ENCODE results near the gene FOS.

FOS gene

DNA sequence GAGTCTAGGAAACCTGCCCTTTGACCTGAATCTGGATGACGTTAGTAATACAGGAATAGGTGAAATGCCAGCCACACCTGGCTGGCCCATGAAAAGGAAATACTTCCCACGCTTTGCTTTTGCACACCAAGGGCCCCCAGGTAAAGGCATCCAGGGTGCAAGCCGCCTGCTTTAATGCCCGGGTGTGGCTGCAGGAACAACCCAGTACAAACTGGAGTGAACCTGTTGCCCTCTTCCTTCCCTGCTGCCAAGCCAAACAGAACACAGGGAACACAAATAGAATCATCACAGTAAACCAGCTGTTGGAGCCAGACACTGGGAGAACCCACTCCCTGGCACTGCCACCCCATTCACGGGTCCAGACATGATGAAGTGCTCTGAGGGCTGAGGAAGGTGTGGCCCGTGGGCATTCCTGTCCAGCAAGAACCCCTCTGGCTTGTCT, 24.2 kb upstream of the FOS start:
- Histone ChIP-seq H3K36me3 (ENCODE audit: control insufficient read depth in 2 of 2, insufficient read depth in 1 of 2, low read length in 2 of 2) (no peaks in the 10 kb centered on the region), H3K27ac (ENCODE audit: extremely low read depth, low read depth, low read length) (no peak overlapping the region), H3K4me3 (ENCODE audit: low read depth, low read length) (no peak overlapping the region), H3K4me1 (ENCODE audit: control insufficient read depth, insufficient read depth, low read length) (peaks cover 6% of the 10 kb centered on the region; the same call in 1 of the 2 replicates), H3K9me3 (ENCODE audit: control insufficient read depth, insufficient read depth, low read depth, low read length) (no peaks in the 10 kb centered on the region)
- POLR2A ChIA-PET: no interaction called here
- CTCF ChIA-PET: no interaction called here
- TF ChIP-seq SCRT2 (tag by site-specific recombination; IDR thresholded peaks at IDR 0.05) (peak; percentile 63; the same call in 1 of the 2 replicates), ZFHX2 (tag by site-specific recombination; conservative IDR thresholded peaks at IDR 0.05) (peak; percentile 40), ZNF610 (tag by site-specific recombination; IDR thresholded peaks at IDR 0.05; ENCODE audit: borderline replicate concordance) (no peak)

DNA sequence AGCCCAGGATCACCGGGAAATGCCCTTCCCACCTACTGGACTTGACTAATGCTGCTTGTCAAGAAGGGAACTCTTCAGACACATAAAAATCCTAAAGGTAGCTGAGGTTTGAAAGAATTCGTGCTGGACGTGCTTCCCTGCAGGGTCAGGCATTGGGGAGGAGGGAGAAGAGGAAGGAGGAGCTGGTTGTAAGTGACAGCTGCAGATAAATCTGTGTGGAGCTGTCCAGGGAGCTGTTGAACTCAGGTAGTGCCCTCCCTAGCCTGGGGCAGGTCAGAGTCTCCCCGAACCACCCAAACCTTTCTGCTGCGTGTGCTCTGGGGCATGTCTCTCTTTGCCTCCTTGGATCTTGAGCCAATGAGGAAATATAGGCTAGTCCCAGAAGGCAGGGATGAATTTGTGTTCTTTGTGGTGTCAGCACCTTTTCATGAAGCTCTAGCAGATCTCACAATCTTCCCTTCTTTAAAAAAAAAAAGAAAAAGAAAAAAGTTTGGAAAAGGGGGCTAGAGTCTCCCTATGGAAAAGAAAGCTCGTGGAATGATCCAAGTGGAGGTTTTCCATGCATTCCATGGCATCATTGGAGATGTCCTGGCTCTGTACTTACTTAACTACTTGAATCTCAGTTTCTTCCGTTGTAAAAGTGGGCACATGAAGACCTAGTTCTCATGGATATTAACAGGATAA, 23.6 kb upstream of the FOS start:
- ChIA-PET POLR2A (no interaction called here), CTCF (no interaction called here)
- no peaks in the 10 kb centered on the region for H3K9me3 ChIP-seq (ENCODE audit: control insufficient read depth, insufficient read depth, low read depth, low read length)
- peaks cover 9% of the 10 kb centered on the region for H3K4me1 ChIP-seq (ENCODE audit: control insufficient read depth, insufficient read depth, low read length)
- no peak for TF ChIP-seq ZNF561 (tag by site-specific recombination; IDR thresholded peaks at IDR 0.05; ENCODE audit: borderline replicate concordance)
- TF ChIP-seq ZNF341 (tag by site-specific recombination; IDR thresholded peaks at IDR 0.05; ENCODE audit: low read depth): peak; percentile 66
- TF ChIP-seq ZNF335 (tag by site-specific recombination; conservative IDR thresholded peaks at IDR 0.05): no peak
- TF ChIP-seq, protein P1, sequence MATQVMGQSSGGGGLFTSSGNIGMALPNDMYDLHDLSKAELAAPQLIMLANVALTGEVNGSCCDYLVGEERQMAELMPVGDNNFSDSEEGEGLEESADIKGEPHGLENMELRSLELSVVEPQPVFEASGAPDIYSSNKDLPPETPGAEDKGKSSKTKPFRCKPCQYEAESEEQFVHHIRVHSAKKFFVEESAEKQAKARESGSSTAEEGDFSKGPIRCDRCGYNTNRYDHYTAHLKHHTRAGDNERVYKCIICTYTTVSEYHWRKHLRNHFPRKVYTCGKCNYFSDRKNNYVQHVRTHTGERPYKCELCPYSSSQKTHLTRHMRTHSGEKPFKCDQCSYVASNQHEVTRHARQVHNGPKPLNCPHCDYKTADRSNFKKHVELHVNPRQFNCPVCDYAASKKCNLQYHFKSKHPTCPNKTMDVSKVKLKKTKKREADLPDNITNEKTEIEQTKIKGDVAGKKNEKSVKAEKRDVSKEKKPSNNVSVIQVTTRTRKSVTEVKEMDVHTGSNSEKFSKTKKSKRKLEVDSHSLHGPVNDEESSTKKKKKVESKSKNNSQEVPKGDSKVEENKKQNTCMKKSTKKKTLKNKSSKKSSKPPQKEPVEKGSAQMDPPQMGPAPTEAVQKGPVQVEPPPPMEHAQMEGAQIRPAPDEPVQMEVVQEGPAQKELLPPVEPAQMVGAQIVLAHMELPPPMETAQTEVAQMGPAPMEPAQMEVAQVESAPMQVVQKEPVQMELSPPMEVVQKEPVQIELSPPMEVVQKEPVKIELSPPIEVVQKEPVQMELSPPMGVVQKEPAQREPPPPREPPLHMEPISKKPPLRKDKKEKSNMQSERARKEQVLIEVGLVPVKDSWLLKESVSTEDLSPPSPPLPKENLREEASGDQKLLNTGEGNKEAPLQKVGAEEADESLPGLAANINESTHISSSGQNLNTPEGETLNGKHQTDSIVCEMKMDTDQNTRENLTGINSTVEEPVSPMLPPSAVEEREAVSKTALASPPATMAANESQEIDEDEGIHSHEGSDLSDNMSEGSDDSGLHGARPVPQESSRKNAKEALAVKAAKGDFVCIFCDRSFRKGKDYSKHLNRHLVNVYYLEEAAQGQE (tag by site-specific recombination; IDR thresholded peaks at IDR 0.05): peak; percentile 82
- TF ChIP-seq, protein P2, sequence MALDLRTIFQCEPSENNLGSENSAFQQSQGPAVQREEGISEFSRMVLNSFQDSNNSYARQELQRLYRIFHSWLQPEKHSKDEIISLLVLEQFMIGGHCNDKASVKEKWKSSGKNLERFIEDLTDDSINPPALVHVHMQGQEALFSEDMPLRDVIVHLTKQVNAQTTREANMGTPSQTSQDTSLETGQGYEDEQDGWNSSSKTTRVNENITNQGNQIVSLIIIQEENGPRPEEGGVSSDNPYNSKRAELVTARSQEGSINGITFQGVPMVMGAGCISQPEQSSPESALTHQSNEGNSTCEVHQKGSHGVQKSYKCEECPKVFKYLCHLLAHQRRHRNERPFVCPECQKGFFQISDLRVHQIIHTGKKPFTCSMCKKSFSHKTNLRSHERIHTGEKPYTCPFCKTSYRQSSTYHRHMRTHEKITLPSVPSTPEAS (tag by site-specific recombination; IDR thresholded peaks at IDR 0.05): no peak
- TF ChIP-seq ZNF791 (tag by site-specific recombination; IDR thresholded peaks at IDR 0.05): no peak
- no peak overlapping the region for H3K4me3 ChIP-seq (ENCODE audit: low read depth, low read length)
- H3K36me3 ChIP-seq (ENCODE audit: control insufficient read depth in 2 of 2, insufficient read depth in 1 of 2, low read length in 2 of 2): no peaks in the 10 kb centered on the region
- no peak overlapping the region for H3K27ac ChIP-seq (ENCODE audit: extremely low read depth, low read depth, low read length)

DNA sequence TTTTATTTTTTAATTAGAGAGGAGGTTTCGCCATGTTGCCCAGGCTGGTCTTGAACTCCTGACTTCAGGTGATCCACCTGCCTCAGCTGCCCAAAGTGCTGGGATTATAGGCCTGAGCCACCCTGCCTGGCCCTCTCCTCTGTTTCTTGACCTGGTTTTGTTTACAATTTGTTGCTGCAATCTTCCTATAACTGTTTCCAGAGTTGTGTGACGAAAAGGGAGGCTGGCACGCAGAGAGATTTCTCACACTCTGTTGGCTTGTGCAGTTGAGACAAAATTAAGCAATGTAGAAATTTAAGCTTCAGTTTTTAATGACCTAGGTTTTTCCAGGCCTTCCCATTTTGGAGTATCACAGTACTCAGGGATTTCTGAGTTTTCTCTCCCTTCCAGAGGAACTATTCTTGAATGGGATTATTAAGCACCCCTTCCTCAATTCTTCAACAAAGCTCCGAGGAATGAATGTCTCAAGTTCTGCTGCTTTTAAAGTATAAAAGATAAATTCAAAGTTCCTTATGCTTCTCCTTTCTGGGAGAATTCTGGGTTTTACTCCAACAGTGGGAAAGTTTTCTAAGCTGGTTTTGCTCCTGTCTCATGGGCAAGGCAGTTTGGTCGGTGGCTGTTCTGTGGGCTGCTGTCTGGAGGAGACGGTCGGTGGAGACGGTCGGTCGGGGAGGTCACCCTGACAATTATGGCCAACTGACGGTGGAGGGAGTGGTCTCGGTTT, 20.4 kb upstream of the FOS start:
- TF ChIP-seq ZNF24 (tag by site-specific recombination; IDR thresholded peaks at IDR 0.05) (no peak), BCL11B (tag by site-specific recombination; IDR thresholded peaks at IDR 0.05; ENCODE audit: low read depth) (0 out of 2 replicates have a peak, but pooled peaks have one; percentile 26), ZNF830 (tag by site-specific recombination; IDR thresholded peaks at IDR 0.05; ENCODE audit: low read depth) (no peak), KLF8 (tag by site-specific recombination; IDR thresholded peaks at IDR 0.05) (no peak), YY2 (tag by site-specific recombination; IDR thresholded peaks at IDR 0.05) (0 out of 2 replicates have a peak, but pooled peaks have one; percentile 14), ZNF561 (tag by site-specific recombination; IDR thresholded peaks at IDR 0.05; ENCODE audit: borderline replicate concordance) (no peak), ZNF324 (tag by site-specific recombination; IDR thresholded peaks at IDR 0.05) (no peak), ZNF792 (tag by site-specific recombination; IDR thresholded peaks at IDR 0.05) (no peak), KLF7 (tag by site-specific recombination; IDR thresholded peaks at IDR 0.05; ENCODE audit: borderline replicate concordance) (no peak)
- TF ChIP-seq, protein P3, sequence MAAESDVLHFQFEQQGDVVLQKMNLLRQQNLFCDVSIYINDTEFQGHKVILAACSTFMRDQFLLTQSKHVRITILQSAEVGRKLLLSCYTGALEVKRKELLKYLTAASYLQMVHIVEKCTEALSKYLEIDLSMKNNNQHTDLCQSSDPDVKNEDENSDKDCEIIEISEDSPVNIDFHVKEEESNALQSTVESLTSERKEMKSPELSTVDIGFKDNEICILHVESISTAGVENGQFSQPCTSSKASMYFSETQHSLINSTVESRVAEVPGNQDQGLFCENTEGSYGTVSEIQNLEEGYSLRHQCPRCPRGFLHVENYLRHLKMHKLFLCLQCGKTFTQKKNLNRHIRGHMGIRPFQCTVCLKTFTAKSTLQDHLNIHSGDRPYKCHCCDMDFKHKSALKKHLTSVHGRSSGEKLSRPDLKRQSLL (tag by site-specific recombination; IDR thresholded peaks at IDR 0.05): no peak
- ChIA-PET POLR2A (interaction anchor here (1.2 to 1.8 kb wide), 4 partner anchors 19 to 131 kb away, joined by 3 to 8 read pairs (median 4); partner anchors contain the start of genes FOS and NEK9), CTCF (interaction anchor here (1.1 to 1.5 kb wide), 5 partner anchors 18 to 527 kb away, joined by 4 to 6 read pairs (median 5); no protein-coding TSS in a partner anchor)
- peaks cover 16% of the 10 kb centered on the region for H3K4me1 ChIP-seq (ENCODE audit: control insufficient read depth, insufficient read depth, low read length)
- H3K27ac ChIP-seq (ENCODE audit: extremely low read depth, low read depth, low read length): peak overlapping the region; percentile 40; the same call in 1 of the 2 replicates
- H3K36me3 ChIP-seq (ENCODE audit: control insufficient read depth in 2 of 2, insufficient read depth in 1 of 2, low read length in 2 of 2): no peaks in the 10 kb centered on the region
- peak overlapping the region; percentile 37 for H3K4me3 ChIP-seq (ENCODE audit: low read depth, low read length)
- H3K9me3 ChIP-seq (ENCODE audit: control insufficient read depth, insufficient read depth, low read depth, low read length): no peaks in the 10 kb centered on the region
